ENCODE results near the gene PPP6C.

GRCh38 chr9:125189361-125190289 is at the start of gene PPP6C:
- TF ChIP-seq ZNF274 (IDR thresholded peaks at IDR 0.05; ENCODE audit: low read depth, low read length) (no peak), SUZ12 (IDR thresholded peaks at IDR 0.05; ENCODE audit: extremely low read depth, insufficient read depth, insufficient read length) (no peak)

All from NT2/D1 (cell line).